Activated T-cell treated with anti-CD3 and anti-CD28 coated beads, Interleukin-2, amount 50 U/mL, for 72 hours (primary cell): ENCODE results near the gene ANKRD13A. TPM values are rescaled to one million over a fixed set of nuclear protein-coding genes. Genes with fewer than 3 reads are reported as not detected.

Source experiments
- ATAC-seq, 2 donors: fragments of 150-1000 bp; cut with Tn5 transposase; replicated peaks in 1 of 2; 2 replicates each; pipeline ENCODE4 v1.10.0; 2021; ENCODE audit warnings: moderate library complexity in 2 of 2, mild to moderate bottlenecking in 1 of 2
- DNase-seq, 2 donors: peaks; one replicate each; pipeline ENCODE4 v3.0.0; 2021 to 2022; ENCODE audit warnings: mixed read lengths in 1 of 2
- H3K27ac Mint-ChIP-seq: one replicate; pipeline ENCODE4 v1.8.0; 2022; ENCODE audit warnings: mild to moderate bottlenecking, moderate library complexity, mixed read lengths
- H3K27me3 Mint-ChIP-seq: one replicate; pipeline ENCODE4 v1.8.0; 2022; ENCODE audit warnings: low read depth, mixed read lengths
- H3K36me3 Mint-ChIP-seq, 2 donors: one replicate each; pipeline ENCODE4 v1.8.0; 2022; ENCODE audit warnings: mixed read lengths in 2 of 2, mild to moderate bottlenecking in 1 of 2; ENCODE audit not compliant: insufficient read depth in 2 of 2
- H3K4me1 Mint-ChIP-seq: one replicate; pipeline ENCODE4 v1.8.0; 2022; ENCODE audit warnings: low read depth, mixed read lengths
- H3K4me3 Mint-ChIP-seq, 2 donors: one replicate each; pipeline ENCODE4 v1.8.0; 2022; ENCODE audit warnings: mild to moderate bottlenecking in 2 of 2, mixed read lengths in 2 of 2, moderate library complexity in 2 of 2
- H3K9me3 Mint-ChIP-seq, 2 donors: one replicate each; pipeline ENCODE4 v1.8.0; 2022; ENCODE audit warnings: mixed read lengths in 2 of 2
- total RNA-seq, 2 donors: library from RNA; stranded (reverse); gene quantifications; one replicate each; pipeline ENCODE4 v1.2.3, GENCODE V29; 2022

The ANKRD13A gene
- total RNA-seq, 2 donors from 2014 or later, result 67.8 to 72.8 TPM

- no peak overlapping the region for H3K27ac Mint-ChIP-seq
- H3K36me3 Mint-ChIP-seq, result no peaks in the 10 kb centered on the region
- no peaks in the 10 kb centered on the region for H3K4me1 Mint-ChIP-seq
- ATAC-seq, result no peak
- DNase-seq, result no peak
- H3K9me3 Mint-ChIP-seq, result no peaks in the 10 kb centered on the region
- peaks cover 22% of the 10 kb centered on the region for H3K27me3 Mint-ChIP-seq
- no peak overlapping the region for H3K4me3 Mint-ChIP-seq
Measured at GRCh38 chr12:110088936-110089335, 89.7 kb downstream of the ANKRD13A start.

Other genes starting within 250 kb of the ANKRD13A start
- gene TRPV4, start 166.0 kb upstream of the ANKRD13A start, total RNA-seq, result not detected
- gene GLTP, start 118.9 kb upstream of the ANKRD13A start, total RNA-seq, result 10 to 100 TPM; 23.8 to 24.5 TPM
- 10 to 100 TPM; 22.5 to 25.1 TPM for gene TCHP, start 99.2 kb upstream of the ANKRD13A start, total RNA-seq
- 10 to 100 TPM; 70.0 to 74.9 TPM for gene GIT2, start 3.1 kb upstream of the ANKRD13A start, total RNA-seq
- 10 to 100 TPM; 16.9 to 19.0 TPM for gene C12orf76, start 49.1 kb downstream of the ANKRD13A start, total RNA-seq
- gene IFT81, start 124.9 kb downstream of the ANKRD13A start, total RNA-seq, result 1 to 10 TPM; 1.3 to 1.4 TPM